Epithelial cell of prostate (primary cell): ENCODE data around the gene BCL11A.

Source experiments
- DNase-seq: peaks from one replicate; pipeline ENCODE4 v3.0.0-alpha.2; 2011; ENCODE audit warnings: low read depth, low spot score
- H3K27ac ChIP-seq: fragments of 450-650 bp; 2 replicates; pipeline ENCODE4 v1.5.1; 2017; ENCODE audit warnings: mild to moderate bottlenecking

The BCL11A gene

DNA sequence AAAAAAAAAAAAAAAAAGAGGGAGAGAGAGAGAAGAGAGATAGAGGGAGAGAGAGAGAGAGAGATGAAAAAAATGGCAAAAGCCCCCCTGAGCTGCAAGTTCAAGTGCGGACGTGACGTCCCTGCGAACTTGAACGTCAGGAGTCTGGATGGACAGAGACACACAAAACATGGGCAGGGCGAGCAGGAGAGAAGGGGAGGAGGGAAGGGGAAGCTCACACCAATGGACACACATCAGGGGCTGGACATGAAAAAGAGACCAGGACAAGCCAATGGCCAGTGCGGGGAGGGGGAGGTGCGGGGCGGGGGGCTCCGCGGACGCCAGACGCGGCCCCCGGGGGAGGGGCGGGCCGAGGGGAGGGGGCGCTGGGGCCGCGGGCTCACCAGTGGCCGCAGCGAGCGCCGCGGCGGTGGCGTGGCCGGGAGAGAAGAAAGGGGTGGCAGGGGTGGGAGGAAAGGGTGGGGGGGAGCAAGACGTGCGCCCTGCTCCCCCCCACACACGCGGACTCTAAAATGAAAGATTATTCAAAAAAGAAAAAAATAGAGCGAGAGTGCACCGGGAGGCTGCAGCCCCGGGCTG lies at the start of gene BCL11A:
BCL11A (minus strand) TSS at position 160 of the 579 bp plus-strand sequence. CDS start 384 bp downstream, outside the sequence.
- H3K27ac ChIP-seq: peak within 1 kb of the TSS; percentile 70
- peak; percentile 60 for DNase-seq

DNA sequence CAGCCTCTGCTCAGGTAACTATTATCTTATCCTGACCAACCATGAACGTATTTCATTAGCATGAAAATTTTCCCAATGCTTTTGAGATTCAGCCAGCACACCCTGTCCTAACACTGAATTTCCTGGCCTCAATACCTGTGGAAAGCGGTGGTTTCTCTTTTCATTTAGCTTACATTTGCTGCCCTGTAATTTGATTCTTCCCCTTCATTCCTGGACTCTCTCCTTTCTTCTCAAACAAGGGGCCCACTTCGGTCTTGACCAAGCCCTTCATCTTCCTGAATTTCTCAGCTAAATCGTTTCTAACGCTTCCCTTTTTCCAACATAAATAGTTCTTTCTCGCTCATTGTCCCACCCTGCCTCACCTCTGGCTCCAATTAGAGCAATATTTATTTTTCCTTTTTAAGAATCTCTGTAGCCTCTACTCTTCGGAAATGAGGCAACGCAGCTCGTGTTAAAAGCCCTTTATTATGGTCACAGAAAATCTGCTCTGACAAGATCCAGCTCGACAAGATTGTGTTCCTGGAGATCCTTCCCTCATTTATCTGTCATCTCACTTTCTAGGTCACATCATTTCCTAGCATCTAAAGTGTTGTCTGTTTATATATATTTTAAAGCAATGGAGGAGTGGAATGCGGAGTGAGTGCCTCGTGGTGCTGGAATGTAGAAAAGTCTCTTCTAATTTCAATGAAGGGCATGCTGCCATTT lies 49.5 kb upstream of the BCL11A start:
- no peak for DNase-seq

DNA sequence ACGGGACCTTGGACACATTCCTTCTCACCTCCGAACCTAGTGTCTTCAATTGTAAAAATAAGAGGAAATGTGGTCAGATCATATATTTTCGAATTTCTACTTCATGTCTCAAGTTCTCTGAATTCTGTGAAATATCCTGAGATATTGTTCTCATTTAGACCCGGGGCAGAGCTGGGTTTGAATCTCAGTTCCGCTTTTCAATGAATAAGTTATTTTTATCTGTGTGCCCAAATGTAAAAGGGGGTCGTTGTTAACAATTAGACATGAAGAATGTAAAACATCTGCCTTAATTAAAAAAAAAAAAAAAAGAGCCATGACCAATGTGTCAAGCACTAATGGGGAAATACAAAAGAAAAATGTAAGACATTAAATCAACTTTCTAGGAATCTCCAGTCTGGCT lies 48.9 kb upstream of the BCL11A start:
- no peak overlapping the region for H3K27ac ChIP-seq
- DNase-seq: no peak

More for the DNA sequence above, 49.5 kb upstream of the BCL11A start:
- H3K27ac ChIP-seq: no peak overlapping the region

DNA sequence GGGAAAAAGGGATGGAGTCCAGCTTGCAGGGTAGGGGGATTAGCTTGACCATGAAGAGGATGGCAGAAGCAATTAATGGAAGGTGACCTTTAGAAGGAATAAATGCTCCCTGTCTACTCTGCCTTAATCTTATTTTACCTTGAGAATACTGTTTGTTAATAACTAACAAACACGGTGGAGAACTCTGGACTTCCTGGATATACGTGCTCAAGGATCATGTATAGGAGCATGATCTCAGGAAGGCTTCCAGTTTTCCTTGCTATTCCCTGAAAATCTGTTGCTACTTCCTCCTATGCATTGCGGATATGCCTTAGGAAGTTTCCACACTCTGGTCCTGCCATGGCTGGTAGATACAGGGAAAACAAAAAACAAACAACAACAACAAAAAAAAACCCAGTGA lies 44.8 kb upstream of the BCL11A start:
- DNase-seq: no peak

DNA sequence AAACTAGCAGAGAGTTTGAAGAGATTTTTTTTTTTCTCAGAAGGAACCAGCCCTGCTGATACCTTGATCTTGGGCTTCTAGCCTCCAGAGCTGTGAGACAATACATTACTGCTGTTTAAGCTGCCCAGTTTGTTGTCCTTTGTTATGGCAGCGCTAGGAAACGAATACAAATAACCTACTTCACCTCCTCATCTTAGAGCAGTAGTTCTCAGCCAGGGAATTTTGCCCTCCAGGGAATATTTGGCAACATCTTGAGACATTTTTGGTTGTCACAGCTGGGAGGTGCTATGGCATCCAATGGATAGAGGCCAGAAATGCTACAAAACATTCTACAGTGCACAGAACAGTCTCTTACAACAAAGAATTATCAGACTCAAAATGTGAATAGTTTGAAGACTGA lies 43.9 kb upstream of the BCL11A start:
- no peak overlapping the region for H3K27ac ChIP-seq
- DNase-seq: no peak

More for the DNA sequence above, 44.8 kb upstream of the BCL11A start:
- no peak overlapping the region for H3K27ac ChIP-seq

DNA sequence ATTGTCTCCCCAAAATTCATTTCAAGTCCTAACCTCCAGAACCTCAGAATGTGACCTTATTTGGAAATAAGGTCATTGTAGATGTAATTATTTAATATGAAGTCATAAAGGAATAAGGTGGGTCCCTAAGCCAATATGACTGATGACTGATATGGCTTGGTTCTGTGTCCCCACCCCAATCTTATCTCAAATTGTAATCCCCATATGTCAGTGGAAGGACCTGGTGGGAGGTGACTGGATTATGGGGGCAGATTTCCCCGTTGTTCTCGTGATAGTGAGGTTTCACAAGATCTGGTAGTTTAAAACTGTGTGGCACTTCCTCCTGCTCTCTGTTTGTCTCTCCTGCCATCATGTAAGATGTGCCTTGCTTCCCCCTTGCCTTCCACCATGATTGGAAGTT lies 43.0 kb upstream of the BCL11A start:
- no peak for DNase-seq
- no peak overlapping the region for H3K27ac ChIP-seq

DNA sequence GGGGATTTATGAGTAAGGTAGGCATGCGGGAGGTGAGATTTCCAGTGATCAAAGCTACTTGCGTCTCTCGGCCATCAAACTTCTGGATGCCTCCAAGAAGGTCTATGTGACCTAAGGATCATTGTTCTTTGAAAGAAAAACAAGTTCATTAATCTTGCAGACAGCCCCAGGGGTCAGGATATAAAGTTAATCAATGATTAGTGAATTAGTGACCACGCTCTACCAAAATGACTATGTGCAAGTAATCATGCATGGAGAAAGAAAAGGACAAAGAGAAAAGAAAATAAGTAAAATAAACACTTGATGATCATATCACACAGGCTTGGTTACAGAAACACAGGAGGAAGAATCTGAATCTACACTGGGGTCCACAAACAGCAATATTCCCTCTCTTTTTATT lies 42.5 kb upstream of the BCL11A start:
- DNase-seq: no peak
- no peak overlapping the region for H3K27ac ChIP-seq

DNA sequence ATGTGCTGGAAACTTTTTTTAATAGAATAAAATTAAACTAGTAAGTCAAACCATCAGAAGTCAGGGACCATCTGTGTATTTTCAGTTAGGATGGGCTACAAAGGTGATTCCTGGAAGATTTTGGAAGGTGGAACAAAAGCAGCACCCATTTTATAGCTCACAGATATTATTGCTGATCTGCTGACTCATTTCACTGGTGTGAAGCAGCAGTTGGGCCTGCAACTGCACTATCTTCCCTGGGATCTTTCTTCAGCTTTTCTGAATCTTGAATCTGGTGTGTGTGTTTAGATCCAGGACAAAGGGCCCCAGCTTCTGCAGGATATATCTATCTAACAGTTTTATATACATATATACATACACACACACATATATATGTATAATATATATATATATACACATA lies 35.6 kb upstream of the BCL11A start:
- no peak for DNase-seq
- no peak overlapping the region for H3K27ac ChIP-seq

DNA sequence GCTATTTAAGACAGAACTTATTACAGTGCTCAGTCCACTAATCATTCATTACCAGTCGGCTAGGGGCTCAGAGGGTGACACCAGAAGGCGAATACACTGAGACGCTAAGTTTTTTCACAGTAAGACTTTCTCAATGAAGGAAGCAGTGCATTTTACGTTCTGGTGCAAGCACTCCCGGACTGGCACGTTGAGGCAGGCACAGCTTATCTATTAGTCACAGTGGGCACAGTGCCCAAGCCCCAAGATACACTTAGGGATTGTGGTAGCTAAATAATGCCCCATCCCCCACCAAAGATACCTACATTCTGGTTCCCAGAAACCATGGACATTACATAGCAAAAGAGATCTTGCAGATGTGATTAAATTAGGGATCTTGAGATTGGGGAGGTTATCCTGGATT lies 32.6 kb upstream of the BCL11A start:
- no peak overlapping the region for H3K27ac ChIP-seq
- DNase-seq: peak; percentile 62

DNA sequence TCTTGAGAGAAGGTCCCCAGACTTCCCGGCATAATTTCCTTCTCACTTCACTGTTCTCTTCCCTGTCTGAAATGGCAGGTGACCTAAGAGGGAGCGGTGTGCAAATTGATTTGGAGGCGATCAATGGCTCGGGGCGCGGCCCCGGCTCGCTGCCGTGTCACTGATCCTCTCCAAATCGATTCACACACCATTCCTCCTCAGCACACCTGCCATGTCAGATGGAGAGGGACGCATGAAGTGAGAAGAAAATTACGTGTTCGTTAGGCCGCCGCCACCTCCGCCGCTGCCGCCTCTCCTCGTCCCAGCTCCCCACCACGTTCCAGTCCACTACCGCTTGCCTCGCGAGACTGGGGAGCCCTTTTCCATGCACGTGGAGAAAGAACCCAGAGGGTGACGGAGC lies 31.8 kb upstream of the BCL11A start:
- H3K27ac ChIP-seq: no peak overlapping the region
- DNase-seq: no peak

DNA sequence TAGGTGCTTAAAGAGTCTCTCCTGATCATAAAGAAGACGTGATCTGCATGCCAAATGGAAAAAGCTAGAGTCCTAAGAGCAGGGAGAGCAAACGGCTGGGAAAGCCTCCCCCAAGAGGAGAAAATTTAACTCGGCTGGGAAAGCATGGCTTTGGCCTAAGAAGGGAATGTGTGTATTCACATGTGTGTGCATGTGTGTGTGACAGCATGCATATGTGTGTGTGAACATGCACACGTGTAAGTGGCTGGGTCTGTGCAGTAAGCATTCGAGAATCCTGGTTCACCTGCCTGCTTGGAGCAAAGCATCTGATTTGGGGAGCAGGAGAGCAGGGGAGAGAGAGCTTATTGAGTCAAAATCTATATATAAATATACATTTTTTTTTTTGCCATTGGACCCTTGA lies 30.1 kb upstream of the BCL11A start:
- no peak overlapping the region for H3K27ac ChIP-seq
- no peak for DNase-seq

DNA sequence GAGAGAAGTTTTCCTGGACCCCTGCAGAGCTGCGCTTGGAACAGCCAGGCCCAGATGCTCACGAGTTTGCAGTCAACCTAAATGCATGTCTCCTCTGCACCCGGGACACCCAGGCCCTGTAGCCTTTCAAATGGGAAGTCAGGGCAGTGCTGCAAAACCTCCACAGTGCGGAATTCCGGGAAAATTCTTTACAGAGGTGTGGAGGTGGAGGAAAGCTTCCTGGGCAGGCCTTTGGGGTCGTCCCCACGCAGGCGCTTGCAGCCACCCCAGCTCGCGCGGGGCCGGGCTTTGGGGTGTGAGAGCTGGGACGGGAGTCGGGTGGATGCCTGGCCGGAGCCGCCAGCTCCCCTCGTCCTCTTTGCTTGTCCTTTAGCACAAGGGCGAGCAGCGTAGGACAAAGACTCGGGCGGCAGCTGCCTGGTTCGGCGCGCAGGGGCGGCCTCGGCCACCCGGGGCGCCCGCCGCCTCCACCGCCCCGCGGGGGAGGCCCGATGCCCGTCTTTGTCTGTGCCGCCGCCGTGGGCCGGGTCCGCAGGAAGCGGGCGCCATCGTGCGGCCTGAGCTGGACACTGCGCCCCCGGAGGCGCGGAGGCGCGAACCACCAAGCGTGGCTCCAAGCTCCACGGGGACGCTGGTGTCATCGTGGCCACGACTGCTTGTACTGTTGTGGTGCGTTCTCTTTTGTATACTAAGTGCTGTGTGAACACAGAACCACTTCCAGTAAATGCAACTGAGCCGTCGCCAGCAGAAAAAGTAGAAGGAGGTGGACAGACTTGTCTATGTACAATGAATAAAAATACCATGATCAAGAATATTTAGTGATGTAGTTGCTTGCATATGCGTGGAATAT lies 28.2 kb upstream of the BCL11A start:
- no peak overlapping the region for H3K27ac ChIP-seq
- no peak for DNase-seq

DNA sequence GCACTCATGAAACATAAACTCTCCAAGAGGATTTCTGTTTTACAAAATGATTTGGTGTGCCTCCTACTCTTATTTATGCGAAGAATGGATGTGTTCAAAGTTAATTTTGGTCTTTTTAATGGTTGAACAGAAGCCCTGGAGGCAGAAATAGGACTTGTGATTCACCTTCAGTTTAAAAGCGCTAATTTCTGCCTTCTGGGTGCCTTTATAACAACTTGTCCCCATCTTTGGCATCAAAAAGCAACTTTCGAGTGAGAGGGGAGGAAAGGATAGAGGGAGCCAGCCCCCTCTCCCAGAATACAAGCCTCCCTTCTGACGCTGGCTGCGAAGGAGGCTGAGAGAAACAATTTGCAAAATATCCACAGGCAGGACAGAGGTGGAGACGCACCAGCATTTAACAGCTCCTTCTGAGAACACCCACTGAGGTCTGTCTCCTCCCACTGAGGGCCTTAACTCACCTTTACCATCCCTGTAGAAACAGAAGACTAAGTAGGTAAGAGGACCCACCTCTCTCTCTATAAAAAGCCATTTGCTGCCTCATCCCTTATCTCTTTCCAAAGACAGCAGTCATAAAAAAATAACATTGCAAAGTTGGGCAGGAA lies 24.3 kb upstream of the BCL11A start:
- no peak overlapping the region for H3K27ac ChIP-seq
- DNase-seq: no peak

DNA sequence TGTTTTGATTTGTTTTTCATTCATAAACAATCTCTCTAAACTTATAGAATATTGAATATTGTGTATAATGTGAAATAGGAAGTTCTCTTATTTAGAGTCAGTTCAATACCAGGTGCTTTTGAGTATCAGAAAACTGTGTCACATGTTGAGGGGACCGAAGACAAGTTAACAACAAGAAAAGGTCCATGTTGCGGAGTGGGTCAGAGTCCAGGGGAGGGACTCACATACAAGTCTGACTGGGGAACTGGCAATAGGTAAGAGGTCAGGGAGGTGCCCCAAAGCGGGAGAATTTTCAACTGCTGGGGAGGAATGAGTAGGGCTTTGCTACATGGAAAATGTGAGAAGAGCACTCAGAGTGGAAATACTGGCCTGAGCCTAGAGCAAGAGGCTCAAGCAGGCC lies 19.8 kb upstream of the BCL11A start:
- H3K27ac ChIP-seq: no peak overlapping the region
- no peak for DNase-seq

DNA sequence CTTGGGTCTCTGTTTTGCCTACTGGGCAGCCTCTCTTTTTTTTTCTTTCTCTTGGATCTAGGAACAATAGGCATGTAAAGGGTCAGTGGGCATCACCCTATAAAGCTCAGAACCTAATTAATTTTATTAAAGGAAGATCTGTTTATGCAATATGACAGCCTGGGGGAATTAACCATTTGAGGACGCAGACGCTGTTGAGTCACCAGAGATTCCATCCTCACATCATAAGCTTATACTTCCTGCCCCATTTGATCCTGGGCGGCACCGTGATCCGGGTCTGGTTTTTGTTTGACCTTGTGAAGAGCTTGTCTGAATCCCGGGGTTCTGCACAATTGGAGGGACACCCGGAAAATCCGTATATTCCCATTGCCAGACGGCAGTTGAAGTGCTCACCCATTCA lies 16.8 kb upstream of the BCL11A start:
- no peak for DNase-seq
- H3K27ac ChIP-seq: no peak overlapping the region

DNA sequence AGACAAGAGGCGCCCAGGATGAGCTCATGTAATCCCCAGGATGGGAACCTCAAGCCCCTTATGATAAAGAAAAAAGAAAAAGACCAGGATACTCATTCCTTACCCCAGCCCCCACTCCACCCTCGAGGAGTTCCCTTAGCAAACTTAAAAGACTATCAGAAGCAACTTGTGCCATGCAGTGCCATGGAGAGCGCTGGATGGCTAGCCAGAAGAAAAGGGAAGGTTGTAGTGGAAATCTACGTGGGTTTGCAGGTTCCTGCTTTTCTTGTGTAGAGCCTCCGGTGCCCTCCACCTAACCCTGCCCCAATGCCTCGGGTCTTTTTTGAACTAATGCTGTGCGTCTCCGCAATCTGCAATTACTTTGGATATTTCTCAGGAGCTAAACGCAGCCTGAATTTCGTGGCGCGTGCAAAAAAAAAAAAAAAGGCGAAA lies 16.2 kb upstream of the BCL11A start:
- DNase-seq: no peak

DNA sequence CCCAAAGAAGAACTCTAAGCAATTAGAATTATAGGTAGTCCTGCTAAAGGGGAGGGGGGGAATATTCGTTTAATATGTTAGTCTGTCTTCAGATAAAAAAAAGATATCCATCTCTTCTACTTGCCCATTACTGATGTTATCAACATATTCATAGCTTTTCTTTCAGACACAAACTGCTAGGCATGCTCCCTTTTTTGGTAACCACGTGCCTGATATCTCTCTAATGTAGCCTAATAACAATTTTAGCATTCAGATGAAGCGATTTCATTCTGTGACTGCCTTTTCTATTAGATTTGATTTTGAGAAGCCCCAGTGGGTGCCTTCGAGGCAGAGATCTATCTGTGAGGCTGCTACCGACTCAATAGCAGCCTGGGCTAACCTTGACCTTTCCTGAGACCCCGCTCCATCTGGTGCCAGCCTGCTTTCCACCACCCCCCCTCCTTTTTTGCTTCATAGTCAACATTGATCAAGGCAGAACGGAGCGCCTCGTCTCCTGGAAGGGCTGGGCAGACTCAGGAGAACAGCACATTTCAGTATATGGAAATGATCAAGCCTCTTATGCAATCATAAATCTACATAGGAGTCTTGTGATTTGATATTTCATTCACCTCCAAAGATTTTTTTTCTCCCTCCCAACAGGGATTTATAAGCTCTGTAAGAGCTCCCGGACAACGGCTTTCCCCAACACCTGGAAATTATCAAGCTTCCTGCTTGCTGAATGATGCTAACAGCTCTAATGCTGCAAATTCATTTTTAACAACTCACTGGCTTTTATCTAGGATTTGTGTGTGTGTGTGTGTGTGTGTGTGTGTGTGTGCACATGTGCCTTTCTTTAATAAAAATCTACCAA lies 14.7 kb upstream of the BCL11A start:
- no peak overlapping the region for H3K27ac ChIP-seq
- DNase-seq: no peak

More for the DNA sequence above, 16.2 kb upstream of the BCL11A start:
- H3K27ac ChIP-seq: no peak overlapping the region

DNA sequence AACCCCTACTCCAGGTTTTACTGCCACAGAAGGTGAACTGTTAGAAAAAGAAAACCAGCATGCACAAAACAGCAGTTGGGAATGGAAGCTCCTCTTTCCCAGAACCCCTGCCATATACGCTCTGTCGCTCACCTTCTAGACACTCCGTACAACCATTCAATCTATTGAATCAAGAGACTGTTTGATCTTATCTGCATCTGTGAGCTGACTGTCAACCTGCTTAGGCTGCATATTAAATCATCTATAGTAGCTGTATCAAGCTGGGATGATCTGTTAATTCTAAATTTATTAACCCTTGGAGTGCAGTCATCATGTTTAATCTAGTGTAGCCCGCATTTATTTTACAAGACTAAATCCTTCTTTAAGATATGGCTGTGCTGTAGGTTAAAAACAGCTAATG lies 13.6 kb upstream of the BCL11A start:
- no peak for DNase-seq
- H3K27ac ChIP-seq: no peak overlapping the region

DNA sequence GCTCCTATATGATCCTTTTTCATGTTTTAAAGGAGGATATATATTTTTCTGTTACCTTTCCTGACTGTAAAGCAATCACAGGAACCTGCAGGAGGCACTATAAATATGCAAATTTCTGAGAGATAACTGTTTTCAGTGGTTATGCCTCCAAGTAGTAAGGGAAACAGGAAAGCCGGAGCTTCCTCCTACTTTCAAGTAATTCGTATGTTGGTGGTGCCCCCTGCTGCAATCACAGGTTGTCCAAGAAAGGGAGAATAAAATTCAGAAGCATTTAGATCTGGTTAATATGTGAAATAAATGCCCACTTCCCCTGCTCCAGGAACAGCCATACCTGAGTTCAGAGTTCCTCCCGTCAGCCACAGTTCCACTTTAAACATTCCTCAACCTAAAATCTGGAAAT lies 12.0 kb upstream of the BCL11A start:
- DNase-seq: no peak

More for the DNA sequence above, 12.0 kb upstream of the BCL11A start:
- no peak overlapping the region for H3K27ac ChIP-seq
